Uterus (tissue), 4 donors: Measurements from ENCODE around the gene PAK1IP1. TPM values are rescaled to one million over a fixed set of nuclear protein-coding genes. Genes with fewer than 3 reads are reported as not detected.
A peak's percentile ranks its signal among the peaks of the same experiment; 100 is the strongest.

Experiments
- DNase-seq, 2 donors: peaks; one replicate each; pipeline ENCODE4 v3.0.0-alpha.2; 2019 to 2020
- H3K27ac ChIP-seq, 2 donors: fragments of 200-600 bp; sonication (generic); 1 replicate in 1 of 2; 2 replicates in 1 of 2; pipeline ENCODE4 v1.5.1; 2016 to 2018
- H3K27me3 ChIP-seq, 2 donors: fragments of 200-600 bp; sonication (generic); one replicate each; pipeline ENCODE4 v1.5.1; 2018 to 2019; ENCODE audit warnings: control low read depth in 1 of 2
- H3K36me3 ChIP-seq, 2 donors: fragments of 200-600 bp; sonication (generic); one replicate each; pipeline ENCODE4 v1.5.1; 2019; ENCODE audit warnings: control low read depth in 1 of 2
- H3K4me1 ChIP-seq, 2 donors: fragments of 200-600 bp; sonication (generic); one replicate each; pipeline ENCODE4 v1.5.1; 2018 to 2019; ENCODE audit warnings: control low read depth in 1 of 2
- H3K4me3 ChIP-seq, 2 donors: fragments of 200-600 bp; sonication (generic); 1 replicate in 1 of 2; 2 replicates in 1 of 2; pipeline ENCODE4 v1.5.1; 2018 to 2019; ENCODE audit warnings: mild to moderate bottlenecking in 1 of 2
- H3K9me3 ChIP-seq, 2 donors: fragments of 200-600 bp; sonication (generic); one replicate each; pipeline ENCODE4 v1.5.1; 2019; ENCODE audit warnings: control low read depth in 1 of 2
- POLR2A ChIP-seq, 2 donors: fragments of 450-650 bp; IDR thresholded peaks; one replicate each; pipeline ENCODE4 v1.6.1; 2016; ENCODE audit warnings: antibody characterized with exemption in 2 of 2, mild to moderate bottlenecking in 1 of 2, moderate library complexity in 1 of 2
- intact Hi-C: fragments of 100-400 bp; cut with DNase I; formaldehyde crosslinking; loops from one replicate; pipeline ENCODE4 v1.15.1; 2023; ENCODE audit warnings: low total_unique reads
- total RNA-seq, 4 donors: library from RNA; depleted of rRNA in 3 of 4; stranded (reverse); fragments of >200 nt in 3 of 4; gene quantifications; one replicate each; pipeline versions ENCODE4 v1.1.0 to v1.2.4, GENCODE V29; 2014 to 2023
- TF ChIP-seq, protein P1 (sequence below), 4 experiments: fragments of 200-600 bp in 2 of 4; fragments of 450-650 bp in 2 of 4; sonication (generic) in 2 of 4; IDR thresholded peaks; one replicate each; pipeline ENCODE4 v1.5.1; 2016 to 2019; ENCODE audit warnings: antibody characterized with exemption in 4 of 4, mild to moderate bottlenecking in 2 of 4, moderate library complexity in 1 of 4
- donor health status: DM: yes; HTN: yes; CAD: no.

The PAK1IP1 gene
- total RNA-seq, 4 donors from 2014 or later = 14.2 to 34.1 (median 18.8) TPM

DNA sequence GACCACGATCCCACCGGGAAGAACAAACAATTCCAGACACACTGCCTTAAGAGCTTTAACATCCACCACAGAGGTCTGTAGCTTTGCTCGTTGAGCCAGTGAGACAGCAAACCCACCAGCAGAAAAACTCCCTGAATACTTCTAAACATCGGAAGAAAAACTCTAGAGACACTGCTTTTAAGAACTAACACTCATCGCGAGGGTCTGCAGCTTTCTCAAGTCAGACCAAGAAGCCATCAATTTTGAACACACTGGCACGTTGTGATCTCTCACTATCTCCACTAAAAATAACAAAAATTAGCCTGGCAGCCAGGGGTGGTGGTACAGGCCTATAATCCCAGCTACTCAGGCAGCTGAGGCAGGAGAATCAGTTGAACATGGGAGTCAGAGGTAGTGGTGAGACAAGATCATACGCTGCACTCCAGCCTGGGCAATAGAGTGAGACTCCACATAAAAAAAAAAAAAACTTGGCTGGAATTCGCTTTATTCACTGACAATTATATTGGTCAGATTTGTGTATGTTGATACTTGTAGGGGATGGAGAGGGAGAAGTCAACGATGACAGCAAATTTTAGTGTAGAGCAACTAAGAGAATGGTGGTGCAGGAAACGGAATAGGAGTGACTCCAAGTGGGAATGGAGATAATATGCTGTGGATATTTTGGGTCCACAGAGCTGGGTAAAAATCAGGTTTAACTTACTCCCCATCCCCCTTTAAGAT, 27.2 kb downstream of the PAK1IP1 start:
- TF ChIP-seq, protein P1, sequence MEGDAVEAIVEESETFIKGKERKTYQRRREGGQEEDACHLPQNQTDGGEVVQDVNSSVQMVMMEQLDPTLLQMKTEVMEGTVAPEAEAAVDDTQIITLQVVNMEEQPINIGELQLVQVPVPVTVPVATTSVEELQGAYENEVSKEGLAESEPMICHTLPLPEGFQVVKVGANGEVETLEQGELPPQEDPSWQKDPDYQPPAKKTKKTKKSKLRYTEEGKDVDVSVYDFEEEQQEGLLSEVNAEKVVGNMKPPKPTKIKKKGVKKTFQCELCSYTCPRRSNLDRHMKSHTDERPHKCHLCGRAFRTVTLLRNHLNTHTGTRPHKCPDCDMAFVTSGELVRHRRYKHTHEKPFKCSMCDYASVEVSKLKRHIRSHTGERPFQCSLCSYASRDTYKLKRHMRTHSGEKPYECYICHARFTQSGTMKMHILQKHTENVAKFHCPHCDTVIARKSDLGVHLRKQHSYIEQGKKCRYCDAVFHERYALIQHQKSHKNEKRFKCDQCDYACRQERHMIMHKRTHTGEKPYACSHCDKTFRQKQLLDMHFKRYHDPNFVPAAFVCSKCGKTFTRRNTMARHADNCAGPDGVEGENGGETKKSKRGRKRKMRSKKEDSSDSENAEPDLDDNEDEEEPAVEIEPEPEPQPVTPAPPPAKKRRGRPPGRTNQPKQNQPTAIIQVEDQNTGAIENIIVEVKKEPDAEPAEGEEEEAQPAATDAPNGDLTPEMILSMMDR (IDR thresholded peaks at IDR 0.05) = no peak
- no peak for TF ChIP-seq POLR2A (IDR thresholded peaks at IDR 0.05)
- H3K4me3 ChIP-seq = peak overlapping the region; percentile 67 to 78
- H3K4me1 ChIP-seq = peaks cover 7 to 14% of the 10 kb centered on the region in 2 donors
- peak overlapping the region; percentile 80 to 83 for H3K27ac ChIP-seq
- no peaks in the 10 kb centered on the region for H3K27me3 ChIP-seq
- no peaks in the 10 kb centered on the region for H3K9me3 ChIP-seq
- intact Hi-C loops = no loop called here
- H3K36me3 ChIP-seq = no peaks in the 10 kb centered on the region
- DNase-seq = no peak

DNA sequence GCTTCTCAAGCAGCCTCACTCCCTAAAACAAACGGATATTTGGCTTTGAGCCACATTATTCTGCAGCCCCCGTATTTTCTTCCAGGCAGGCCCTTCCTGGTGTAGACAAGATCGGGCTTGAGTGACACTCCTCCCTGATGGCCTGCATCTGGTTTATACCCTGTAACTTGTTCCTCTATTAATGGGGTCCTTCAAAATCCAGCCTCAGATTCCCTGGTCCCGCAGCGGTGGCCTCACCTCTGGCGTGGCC, 27.7 kb downstream of the PAK1IP1 start:
- TF ChIP-seq POLR2A (IDR thresholded peaks at IDR 0.05) = no peak
- TF ChIP-seq, protein P1 (IDR thresholded peaks at IDR 0.05) = no peak
- Histone ChIP-seq H3K9me3 (no peaks in the 10 kb centered on the region), H3K4me3 (peak overlapping the region; percentile 67 to 78), H3K27ac (peak overlapping the region; percentile 80 to 83), H3K4me1 (peaks cover 7 to 14% of the 10 kb centered on the region in 2 donors), H3K36me3 (no peaks in the 10 kb centered on the region), H3K27me3 (no peaks in the 10 kb centered on the region)
- intact Hi-C loops = no loop called here
- DNase-seq = no peak

DNA sequence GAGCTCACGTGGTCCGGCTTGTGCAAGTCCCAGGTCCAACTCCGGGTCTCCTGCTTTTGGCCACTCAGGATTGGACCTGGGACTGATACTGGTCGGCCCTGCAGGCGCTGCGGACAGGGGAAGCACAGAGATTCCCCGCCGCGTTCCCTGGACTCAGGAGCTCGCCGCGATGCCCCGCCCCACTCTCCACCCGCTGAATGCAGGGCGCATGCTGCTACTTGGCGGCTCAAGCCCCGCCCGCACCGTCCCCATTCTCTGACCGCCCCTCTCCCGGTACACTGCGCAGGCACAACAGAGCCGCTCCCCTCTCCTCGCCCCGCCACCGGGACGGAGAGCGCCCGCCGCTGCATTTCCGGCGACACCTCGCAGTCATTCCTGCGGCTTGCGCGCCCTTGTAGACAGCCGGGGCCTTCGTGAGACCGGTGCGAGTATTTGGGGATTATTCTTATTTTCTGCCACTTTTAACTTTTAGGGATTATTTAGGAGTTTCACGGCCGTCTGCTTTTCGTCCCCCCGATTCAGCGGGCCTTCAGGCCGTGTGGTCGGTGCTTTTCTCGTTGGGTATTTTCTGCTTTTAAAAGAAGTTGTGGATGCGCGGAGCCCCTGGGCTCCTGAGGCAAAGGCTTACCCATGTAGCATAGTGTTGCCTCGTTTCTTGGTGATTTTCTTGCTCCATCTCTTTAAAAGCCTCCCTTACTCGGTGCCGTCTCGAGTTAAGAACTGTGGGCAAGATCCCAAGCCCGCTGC, 28.2 kb downstream of the PAK1IP1 start, which contains the start of gene TMEM14C:
TSS of gene TMEM14C (plus strand) at position 251 of the 747 bp plus-strand sequence. CDS start 1,544 bp downstream, outside the sequence.
- intact Hi-C loops = no loop called here
- peak; percentile 68 to 76 for TF ChIP-seq POLR2A (IDR thresholded peaks at IDR 0.05)
- TF ChIP-seq, protein P1 (IDR thresholded peaks at IDR 0.05) = peak in 1 of 4 experiments; percentile 29
- DNase-seq = peak; percentile 99
- Histone ChIP-seq H3K27me3 (no peaks in the 10 kb centered on the region), H3K9me3 (no peaks in the 10 kb centered on the region), H3K4me3 (peak within 1 kb of the TSS; percentile 67 to 78), H3K4me1 (peaks cover 7 to 14% of the 10 kb centered on the region in 2 donors), H3K27ac (peak within 1 kb of the TSS; percentile 80 to 83), H3K36me3 (no peaks in the 10 kb centered on the region)

DNA sequence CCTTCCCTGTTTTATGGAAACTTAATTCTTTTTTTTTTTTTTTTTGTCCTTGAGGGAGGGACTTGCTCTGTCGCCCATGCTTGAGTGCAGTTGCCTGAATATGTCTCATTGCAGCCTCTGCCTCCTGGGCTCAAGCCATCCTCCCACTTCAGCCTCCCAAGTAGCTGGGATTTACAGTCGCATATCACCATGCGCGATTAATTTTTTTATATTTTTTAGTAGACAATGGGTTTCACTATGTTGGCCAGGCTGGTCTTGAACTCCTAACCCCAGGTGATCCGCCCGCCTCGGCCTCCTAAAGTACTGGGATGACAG, 28.8 kb downstream of the PAK1IP1 start:
- Histone ChIP-seq H3K27ac (peak overlapping the region; percentile 80), H3K9me3 (no peaks in the 10 kb centered on the region), H3K4me1 (peaks cover 7 to 14% of the 10 kb centered on the region in 2 donors), H3K4me3 (peak overlapping the region; percentile 67 to 78), H3K27me3 (no peaks in the 10 kb centered on the region), H3K36me3 (no peaks in the 10 kb centered on the region)
- intact Hi-C loops = no loop called here
- no peak for DNase-seq
- TF ChIP-seq POLR2A (IDR thresholded peaks at IDR 0.05) = no peak
- TF ChIP-seq, protein P1 (IDR thresholded peaks at IDR 0.05) = no peak

DNA sequence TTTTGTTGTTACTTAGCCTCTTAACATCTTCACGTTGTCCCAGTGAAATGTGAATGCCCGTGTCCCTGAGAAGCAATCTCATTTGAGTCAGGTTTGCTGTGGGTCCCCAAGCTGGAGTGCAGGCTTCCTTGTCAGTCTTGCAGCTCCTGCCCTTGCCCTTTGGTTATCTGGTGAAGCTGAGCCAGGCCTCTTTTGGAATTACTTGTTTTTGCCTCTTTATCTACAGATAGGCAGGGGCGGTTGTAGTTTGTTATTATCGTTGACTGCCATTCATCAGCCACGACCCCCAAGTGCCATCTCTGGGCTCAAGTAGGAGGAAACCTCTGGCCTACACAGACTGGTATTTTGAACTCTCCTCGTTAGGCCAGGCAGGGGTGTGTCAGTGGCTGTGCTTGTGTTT, 30.3 kb downstream of the PAK1IP1 start:
- no peak for DNase-seq
- intact Hi-C loops = no loop called here

More for the DNA sequence above, 30.3 kb downstream of the PAK1IP1 start:
- no peak overlapping the region for H3K4me3 ChIP-seq
- peaks cover 7 to 14% of the 10 kb centered on the region in 2 donors for H3K4me1 ChIP-seq
- H3K9me3 ChIP-seq = no peaks in the 10 kb centered on the region
- H3K36me3 ChIP-seq = no peaks in the 10 kb centered on the region
- no peak overlapping the region for H3K27ac ChIP-seq
- no peaks in the 10 kb centered on the region for H3K27me3 ChIP-seq
- no peak for TF ChIP-seq POLR2A (IDR thresholded peaks at IDR 0.05)
- TF ChIP-seq, protein P1 (IDR thresholded peaks at IDR 0.05) = no peak
